Mesenchymal stem cell (in vitro differentiated cells and primary cell): ENCODE data around the gene LPP.

Source experiments
- DNase-seq: peaks from one replicate; pipeline ENCODE4 v3.0.0-alpha.2; 2013
- H2AFZ ChIP-seq: one replicate; pipeline ENCODE4 v1.6.1; 2013; ENCODE audit warnings: low read depth, mild to moderate bottlenecking, control low read depth, inconsistent platforms, low read length, moderate library complexity
- H2AK5ac ChIP-seq: 2 replicates; pipeline ENCODE4 v1.6.1; 2013; ENCODE audit warnings: low read length, moderate library complexity, mild to moderate bottlenecking, inconsistent platforms; ENCODE audit not compliant: severe bottlenecking
- H2BK120ac ChIP-seq: one replicate; pipeline ENCODE4 v1.6.1; 2013; ENCODE audit warnings: low read depth, mild to moderate bottlenecking, inconsistent platforms, low read length, moderate library complexity
- H2BK12ac ChIP-seq, 2 experiments: one replicate each; pipeline ENCODE4 v1.6.1; 2013; ENCODE audit warnings: inconsistent platforms in 2 of 2, low read length in 2 of 2, mild to moderate bottlenecking in 2 of 2, moderate library complexity in 2 of 2, control low read depth in 1 of 2
- H2BK15ac ChIP-seq: one replicate; pipeline ENCODE4 v1.6.1; 2013; ENCODE audit warnings: mild to moderate bottlenecking, low read depth, inconsistent platforms; ENCODE audit not compliant: poor library complexity, severe bottlenecking
- H2BK5ac ChIP-seq: 2 replicates; pipeline ENCODE4 v1.6.1; 2013; ENCODE audit warnings: low read depth, mild to moderate bottlenecking, low read length, control low read depth, inconsistent platforms; ENCODE audit not compliant: poor library complexity, severe bottlenecking
- H3K14ac ChIP-seq, 2 experiments: one replicate each; pipeline ENCODE4 v1.6.1; 2013; ENCODE audit warnings: inconsistent platforms in 2 of 2, low read length in 2 of 2, control low read depth in 1 of 2, mild to moderate bottlenecking in 1 of 2, moderate library complexity in 1 of 2
- H3K18ac ChIP-seq, 2 experiments: one replicate each; pipeline ENCODE4 v1.6.1; 2013; ENCODE audit warnings: inconsistent platforms in 2 of 2, low read length in 2 of 2, control low read depth in 1 of 2, low read depth in 1 of 2, mild to moderate bottlenecking in 1 of 2
- H3K23ac ChIP-seq, 2 experiments: one replicate each; pipeline ENCODE4 v1.6.1; 2013; ENCODE audit warnings: inconsistent platforms in 2 of 2, low read length in 2 of 2, mild to moderate bottlenecking in 2 of 2, moderate library complexity in 2 of 2, control low read depth in 1 of 2
- H3K27ac ChIP-seq: 2 replicates; pipeline ENCODE4 v1.5.1; 2013; ENCODE audit warnings: mild to moderate bottlenecking, moderate library complexity, low read length, control low read depth, inconsistent platforms; ENCODE audit not compliant: poor library complexity, severe bottlenecking
- H3K27me3 ChIP-seq, 2 experiments: 2 replicates each; pipeline versions ENCODE4 v1.6.1 to v1.7.0; 2013; ENCODE audit warnings: low read length in 2 of 2, mild to moderate bottlenecking in 2 of 2, moderate library complexity in 2 of 2, control low read depth in 1 of 2, inconsistent platforms in 1 of 2; ENCODE audit not compliant: control insufficient read depth in 1 of 2, insufficient read depth in 1 of 2
- H3K36me3 ChIP-seq, 2 experiments: 2 replicates each; pipeline versions ENCODE4 v1.6.1 to v1.7.0; 2013; ENCODE audit warnings: low read length in 2 of 2, control low read depth in 1 of 2, inconsistent platforms in 1 of 2, low read depth in 1 of 2, mild to moderate bottlenecking in 1 of 2; ENCODE audit not compliant: insufficient read depth in 2 of 2, control insufficient read depth in 1 of 2
- H3K4ac ChIP-seq, 2 experiments: one replicate each; pipeline ENCODE4 v1.6.1; 2013; ENCODE audit warnings: inconsistent platforms in 2 of 2, low read length in 2 of 2, mild to moderate bottlenecking in 2 of 2, moderate library complexity in 2 of 2, control low read depth in 1 of 2, low read depth in 1 of 2
- H3K4me1 ChIP-seq: 2 replicates; pipeline ENCODE4 v1.6.1; 2013; ENCODE audit warnings: low read depth, low read length, control low read depth; ENCODE audit not compliant: control insufficient read depth, insufficient read depth
- H3K4me2 ChIP-seq: 2 replicates; pipeline ENCODE4 v1.6.1; 2013; ENCODE audit warnings: low read length, mild to moderate bottlenecking, inconsistent platforms; ENCODE audit not compliant: poor library complexity, severe bottlenecking
- H3K4me3 ChIP-seq, 2 experiments: 2 replicates each; pipeline versions ENCODE4 v1.5.1 to v1.7.0; 2013; ENCODE audit warnings: low read length in 2 of 2, mild to moderate bottlenecking in 2 of 2, control low read depth in 1 of 2, low read depth in 1 of 2; ENCODE audit not compliant: insufficient read depth in 1 of 2
- H3K79me1 ChIP-seq: replicated peaks from 2 replicates; pipeline ENCODE4 v1.6.1; 2013; ENCODE audit warnings: mild to moderate bottlenecking, control low read depth, low read length, inconsistent platforms; ENCODE audit not compliant: poor library complexity, severe bottlenecking
- H3K9ac ChIP-seq: 2 replicates; pipeline ENCODE4 v1.7.0; 2013; ENCODE audit warnings: mild to moderate bottlenecking, low read length, moderate library complexity
- H3K9me3 ChIP-seq: 2 replicates; pipeline ENCODE4 v1.7.0; 2013; ENCODE audit warnings: mild to moderate bottlenecking, low read length; ENCODE audit not compliant: control insufficient read depth
- H4K8ac ChIP-seq: one replicate; pipeline ENCODE4 v1.6.1; 2013; ENCODE audit warnings: inconsistent platforms, mild to moderate bottlenecking, low read length, moderate library complexity
- H4K91ac ChIP-seq: one replicate; pipeline ENCODE4 v1.6.1; 2013; ENCODE audit warnings: mild to moderate bottlenecking, low read length, inconsistent platforms
- WGBS: methylation state at CpG from one replicate; pipeline ENCODE4 v1.1.7; 2013; ENCODE audit warnings: mixed read lengths; 5-methylcytosine and 5-hydroxymethylcytosine counted together

LPP gene

DNA sequence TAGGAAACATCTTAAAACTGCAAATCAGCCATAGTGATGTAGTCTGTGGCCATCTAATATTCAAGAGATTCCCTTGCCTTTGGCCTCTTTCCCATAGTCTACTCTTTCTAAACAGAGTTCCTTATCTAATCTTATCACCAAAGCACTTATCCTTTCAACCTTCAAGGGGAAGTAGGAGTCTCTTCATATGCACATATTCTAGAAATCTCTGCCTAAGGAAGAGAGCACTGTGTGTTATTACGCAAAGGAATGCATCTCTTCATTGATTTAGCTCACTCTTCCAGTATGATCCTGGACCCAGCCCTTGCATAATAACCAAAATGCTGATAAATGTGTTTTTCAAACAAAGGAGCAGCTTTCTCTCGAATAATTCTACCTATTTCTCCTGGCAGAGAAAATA is 764.1 kb downstream of the LPP start:
- no peak overlapping the region for H2AFZ ChIP-seq
- H3K36me3 ChIP-seq = no peaks in the 10 kb centered on the region
- H2AK5ac ChIP-seq = no peak overlapping the region
- H4K91ac ChIP-seq = no peak overlapping the region
- no peak overlapping the region for H3K4me2 ChIP-seq
- H2BK120ac ChIP-seq = no peak overlapping the region
- no peaks in the 10 kb centered on the region for H3K9me3 ChIP-seq
- WGBS = 67% methylated on average over 1 of the region's 2 CpGs
- H3K4me3 ChIP-seq = no peak overlapping the region
- no peak overlapping the region for H2BK15ac ChIP-seq
- H2BK12ac ChIP-seq = no peak overlapping the region
- H2BK5ac ChIP-seq = no peak overlapping the region
- H3K4ac ChIP-seq = no peak overlapping the region
- H3K4me1 ChIP-seq = no peaks in the 10 kb centered on the region
- no peaks in the 10 kb centered on the region for H3K27me3 ChIP-seq
- no peak for DNase-seq
- no peak overlapping the region for H3K23ac ChIP-seq
- H3K14ac ChIP-seq = no peak overlapping the region
- no peak overlapping the region for H3K18ac ChIP-seq
- H3K9ac ChIP-seq = no peak overlapping the region
- H3K79me1 ChIP-seq = no peaks in the 10 kb centered on the region
- H3K27ac ChIP-seq = no peak overlapping the region
- no peak overlapping the region for H4K8ac ChIP-seq

DNA sequence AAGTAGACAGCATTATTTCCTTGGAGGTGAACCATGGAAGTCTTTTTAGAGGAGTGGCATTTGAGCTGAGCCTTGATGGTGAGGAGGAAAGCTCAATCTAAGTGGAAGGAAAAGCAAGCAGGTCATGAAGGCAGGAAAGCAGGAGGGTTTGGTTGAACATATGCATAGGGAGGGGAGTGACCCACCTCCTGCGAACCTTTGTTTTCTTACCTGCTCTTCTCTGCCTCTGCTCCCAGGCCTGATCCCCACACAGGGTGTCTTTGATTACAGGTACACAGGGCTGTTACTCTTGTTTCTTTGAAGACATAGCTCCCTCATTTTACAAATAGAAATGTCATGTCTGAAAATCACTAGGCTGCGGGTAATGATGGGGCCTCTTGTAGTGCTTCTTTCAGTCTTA is 769.7 kb downstream of the LPP start:
- Histone ChIP-seq H3K9ac (no peak overlapping the region), H3K9me3 (no peaks in the 10 kb centered on the region), H3K4ac (no peak overlapping the region), H4K8ac (no peak overlapping the region), H2BK15ac (no peak overlapping the region), H3K14ac (no peak overlapping the region), H3K27me3 (no peaks in the 10 kb centered on the region), H3K18ac (no peak overlapping the region), H3K4me1 (no peaks in the 10 kb centered on the region), H2BK5ac (no peak overlapping the region), H3K79me1 (no peaks in the 10 kb centered on the region), H2BK12ac (no peak overlapping the region), H4K91ac (no peak overlapping the region), H2AK5ac (no peak overlapping the region), H3K23ac (no peak overlapping the region), H2AFZ (no peak overlapping the region), H3K36me3 (no peaks in the 10 kb centered on the region), H3K27ac (no peak overlapping the region), H3K4me2 (no peak overlapping the region), H2BK120ac (no peak overlapping the region), H3K4me3 (no peak overlapping the region)
- DNase-seq = no peak
- 96% methylated on average over 1 of the region's 2 CpGs for WGBS

DNA sequence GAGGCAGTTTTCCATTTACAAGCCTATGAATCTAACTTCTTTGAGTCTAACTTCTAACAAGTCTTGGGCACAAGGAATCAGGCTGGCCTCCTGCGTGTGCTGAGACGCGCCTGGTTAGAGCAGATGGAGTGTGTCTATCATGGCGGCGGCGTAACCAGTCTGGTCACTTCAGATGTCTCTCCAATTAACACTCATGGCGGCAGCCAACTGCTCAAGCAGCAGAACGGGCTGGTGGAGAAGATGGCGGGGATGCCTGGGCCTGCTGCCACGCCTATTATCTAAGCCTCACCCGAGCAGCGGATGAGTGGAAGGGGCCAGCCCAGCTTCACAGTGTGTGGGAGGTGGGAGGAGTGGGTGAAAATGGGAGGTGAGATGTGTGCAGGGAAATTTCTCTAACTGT is 771.4 kb downstream of the LPP start:
- Histone ChIP-seq H4K8ac (no peak overlapping the region), H3K4ac (no peak overlapping the region), H2BK5ac (no peak overlapping the region), H2BK120ac (no peak overlapping the region), H3K4me3 (no peak overlapping the region), H3K9ac (no peak overlapping the region), H3K79me1 (no peaks in the 10 kb centered on the region), H3K27me3 (no peaks in the 10 kb centered on the region), H3K36me3 (no peaks in the 10 kb centered on the region), H2BK15ac (no peak overlapping the region), H3K23ac (no peak overlapping the region), H3K14ac (no peak overlapping the region), H2AK5ac (no peak overlapping the region), H2BK12ac (no peak overlapping the region), H3K4me1 (no peaks in the 10 kb centered on the region), H3K9me3 (no peaks in the 10 kb centered on the region), H3K4me2 (no peak overlapping the region), H4K91ac (no peak overlapping the region), H2AFZ (no peak overlapping the region), H3K18ac (no peak overlapping the region), H3K27ac (no peak overlapping the region)
- DNase-seq = no peak
- WGBS = 98% methylated on average over 12 of the region's 12 CpGs

DNA sequence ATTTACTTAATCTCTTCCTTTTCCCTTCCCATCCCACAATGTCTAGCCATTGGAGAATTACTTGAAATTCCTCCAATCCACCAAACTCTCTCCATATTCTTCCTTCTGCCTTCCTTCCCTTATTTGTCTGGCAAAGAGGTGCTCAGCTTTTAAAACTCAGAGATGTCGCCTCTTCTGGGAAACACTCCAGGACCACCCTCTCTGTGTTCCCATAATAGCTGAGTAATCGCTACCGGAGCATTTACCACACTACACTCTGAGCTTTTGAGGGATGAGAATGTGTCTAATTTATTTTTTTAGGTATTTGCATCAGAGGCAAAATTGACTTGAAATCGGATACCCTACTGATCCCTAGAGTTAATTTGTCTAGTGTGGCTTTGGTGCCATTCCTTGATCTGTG is 772.2 kb downstream of the LPP start:
- no peak overlapping the region for H3K27ac ChIP-seq
- H3K79me1 ChIP-seq = no peaks in the 10 kb centered on the region
- H3K14ac ChIP-seq = no peak overlapping the region
- H2AFZ ChIP-seq = no peak overlapping the region
- no peak overlapping the region for H3K4me3 ChIP-seq
- H2BK12ac ChIP-seq = no peak overlapping the region
- H3K4ac ChIP-seq = no peak overlapping the region
- no peak for DNase-seq
- H3K9ac ChIP-seq = no peak overlapping the region
- WGBS = 98% methylated on average over 4 of the region's 4 CpGs
- no peak overlapping the region for H3K18ac ChIP-seq
- no peaks in the 10 kb centered on the region for H3K36me3 ChIP-seq
- no peak overlapping the region for H4K91ac ChIP-seq
- H2BK120ac ChIP-seq = no peak overlapping the region
- no peaks in the 10 kb centered on the region for H3K27me3 ChIP-seq
- no peak overlapping the region for H4K8ac ChIP-seq
- H3K23ac ChIP-seq = no peak overlapping the region
- H3K9me3 ChIP-seq = no peaks in the 10 kb centered on the region
- H3K4me1 ChIP-seq = no peaks in the 10 kb centered on the region
- no peak overlapping the region for H3K4me2 ChIP-seq
- H2AK5ac ChIP-seq = no peak overlapping the region
- H2BK5ac ChIP-seq = no peak overlapping the region
- no peak overlapping the region for H2BK15ac ChIP-seq
